Ishikawa (cell line): Measurements from ENCODE around the gene ABHD17C.

Experiments
- CEBPB ChIP-seq: IDR thresholded peaks from 2 replicates; pipeline ENCODE4 v1.6.1; 2012
- CREB1 ChIP-seq: IDR thresholded peaks from 2 replicates; pipeline ENCODE4 v1.6.1; 2012; ENCODE audit warnings: low read depth
- EGR1 ChIP-seq: IDR thresholded peaks from 2 replicates; pipeline ENCODE4 v1.6.1; 2012
- EP300 ChIP-seq: IDR thresholded peaks from 2 replicates; pipeline ENCODE4 v1.6.1; 2012; ENCODE audit warnings: borderline replicate concordance
- FOXM1 ChIP-seq: IDR thresholded peaks from 2 replicates; pipeline ENCODE4 v1.6.1; 2012; ENCODE audit warnings: low read depth, borderline replicate concordance
- MAX ChIP-seq: IDR thresholded peaks from 2 replicates; pipeline ENCODE4 v1.6.1; 2012
- NFIC ChIP-seq: IDR thresholded peaks from 2 replicates; pipeline ENCODE4 v1.6.1; 2012
- RAD21 ChIP-seq: IDR thresholded peaks from 2 replicates; pipeline ENCODE4 v1.6.1; 2012; ENCODE audit warnings: low read depth
- REST ChIP-seq: IDR thresholded peaks from 2 replicates; pipeline ENCODE4 v1.6.1; 2012; ENCODE audit warnings: low read depth, mild to moderate bottlenecking
- TAF1 ChIP-seq: IDR thresholded peaks from 2 replicates; pipeline ENCODE4 v1.6.1; 2012; ENCODE audit warnings: low read depth, mild to moderate bottlenecking
- TCF12 ChIP-seq: IDR thresholded peaks from 2 replicates; pipeline ENCODE4 v1.6.1; 2012; ENCODE audit warnings: low read depth
- TEAD4 ChIP-seq: IDR thresholded peaks from 2 replicates; pipeline ENCODE4 v1.6.1; 2012
- USF1 ChIP-seq: IDR thresholded peaks from 2 replicates; pipeline ENCODE4 v1.6.1; 2012
- YY1 ChIP-seq: IDR thresholded peaks from 2 replicates; pipeline ENCODE4 v1.6.1; 2012; ENCODE audit warnings: low read depth
- ZBTB7A ChIP-seq: IDR thresholded peaks from 2 replicates; pipeline ENCODE4 v1.6.1; 2012; ENCODE audit warnings: low read depth

The ABHD17C gene

GRCh38 chr15:80789796-80790195 lies 94.7 kb downstream of the ABHD17C start:
- no peak for TF ChIP-seq RAD21
- no peak for TF ChIP-seq REST

- no peak for TF ChIP-seq TCF12
- TF ChIP-seq YY1 = no peak
- no peak for TF ChIP-seq CEBPB
- no peak for TF ChIP-seq NFIC
- no peak for TF ChIP-seq EP300
- no peak for TF ChIP-seq TAF1
- TF ChIP-seq TEAD4 = no peak
- TF ChIP-seq CREB1 = no peak
Observed at GRCh38 chr15:80790236-80790635, 95.1 kb downstream of the ABHD17C start.

GRCh38 chr15:80791004-80791403 lies 95.9 kb downstream of the ABHD17C start:
- TF ChIP-seq EGR1 = no peak
- no peak for TF ChIP-seq USF1
- TF ChIP-seq CEBPB = no peak
- TF ChIP-seq FOXM1 = no peak
- TF ChIP-seq MAX = no peak
- TF ChIP-seq CREB1 = no peak
- TF ChIP-seq NFIC = no peak
- no peak for TF ChIP-seq RAD21
- TF ChIP-seq TCF12 = no peak
- TF ChIP-seq REST = no peak

- no peak for TF ChIP-seq NFIC
- no peak for TF ChIP-seq CEBPB
Observed at GRCh38 chr15:80796407-80796806, 101.3 kb downstream of the ABHD17C start.

- TF ChIP-seq EP300 (no peak), ZBTB7A (no peak), MAX (no peak), USF1 (no peak), EGR1 (no peak), CEBPB (no peak), RAD21 (no peak), NFIC (no peak), TAF1 (no peak), YY1 (no peak), CREB1 (no peak), TEAD4 (no peak), FOXM1 (no peak), REST (no peak), TCF12 (no peak)
Observed at GRCh38 chr15:80798911-80799310, 103.8 kb downstream of the ABHD17C start.

GRCh38 chr15:80800067-80800466 lies 105.0 kb downstream of the ABHD17C start:
- TF ChIP-seq FOXM1 (no peak), CREB1 (no peak), TAF1 (no peak), TEAD4 (no peak), EP300 (no peak), NFIC (no peak), YY1 (no peak), CEBPB (no peak), TCF12 (no peak), EGR1 (no peak), RAD21 (no peak), ZBTB7A (no peak), REST (no peak), MAX (no peak), USF1 (no peak)
